SU-DHL-6 (cell line): ENCODE measurements around the gene SPG7.

ENCODE experiments used
- H2AFZ ChIP-seq: fragments of 200-600 bp; sonication (generic); 2 replicates; pipeline ENCODE4 v1.6.1; 2014; ENCODE audit warnings: low read depth, mild to moderate bottlenecking, moderate library complexity, mixed read lengths, antibody characterized with exemption, low read length; ENCODE audit not compliant: severe bottlenecking
- H3F3A ChIP-seq: fragments of 200-600 bp; shearing (Covaris generic); 2 replicates; pipeline ENCODE4 v1.6.0; 2016; ENCODE audit warnings: antibody characterized with exemption, mild to moderate bottlenecking; ENCODE audit not compliant: insufficient read depth
- H3K27ac ChIP-seq: fragments of 200-600 bp; sonication (generic); 2 replicates; pipeline ENCODE4 v1.5.1; 2016; ENCODE audit warnings: low read depth, mild to moderate bottlenecking, low read length, moderate library complexity, mixed read lengths
- H3K27me3 ChIP-seq: fragments of 200-600 bp; sonication (generic), shearing (Covaris generic); 2 replicates; pipeline ENCODE4 v1.6.0; 2014; ENCODE audit warnings: mild to moderate bottlenecking, low read length
- H3K36me3 ChIP-seq: fragments of 200-600 bp; sonication (generic); 2 replicates; pipeline ENCODE4 v1.6.1; 2014; ENCODE audit warnings: mild to moderate bottlenecking, low read length, mixed read lengths
- H3K4me2 ChIP-seq: fragments of 300-600, 200-600 bp; shearing (Covaris generic), sonication (generic); 2 replicates; pipeline ENCODE4 v1.6.0; 2014; ENCODE audit warnings: low read length, low read depth, mild to moderate bottlenecking; ENCODE audit not compliant: poor library complexity, severe bottlenecking
- H3K4me3 ChIP-seq: fragments of 200-600 bp; sonication (generic); 2 replicates; pipeline ENCODE4 v1.5.1; 2014; ENCODE audit warnings: antibody characterized with exemption, low read length, mild to moderate bottlenecking, mixed read lengths; ENCODE audit not compliant: insufficient read depth, poor library complexity, severe bottlenecking
- H3K79me2 ChIP-seq: fragments of 200-600 bp; sonication (generic); 2 replicates; pipeline ENCODE4 v1.6.1; 2014; ENCODE audit warnings: mild to moderate bottlenecking, low read length, moderate library complexity; ENCODE audit not compliant: insufficient read depth
- H3K9ac ChIP-seq: fragments of 200-600 bp; sonication (generic); 2 replicates; pipeline ENCODE4 v1.7.0; 2014; ENCODE audit warnings: mild to moderate bottlenecking, low read length
- H3K9me2 ChIP-seq: fragments of 200-600 bp; sonication (generic); replicated peaks from 2 replicates; pipeline ENCODE4 v1.6.1; 2014; ENCODE audit warnings: low read length; ENCODE audit not compliant: insufficient read depth
- H3K9me3 ChIP-seq: fragments of 200-600 bp; sonication (generic); 2 replicates; pipeline ENCODE4 v1.6.1; 2014; ENCODE audit warnings: low read length, mixed read lengths; ENCODE audit not compliant: insufficient read depth
- H4K20me1 ChIP-seq: fragments of 200-600 bp; sonication (generic); 2 replicates; pipeline ENCODE4 v1.6.1; 2014; ENCODE audit warnings: low read depth, mild to moderate bottlenecking, antibody characterized with exemption, low read length, moderate library complexity, mixed read lengths
- CTCF ChIP-seq: fragments of 200-600 bp; sonication (generic); IDR thresholded peaks from one replicate; pipeline ENCODE4 v1.5.1; 2017; ENCODE audit warnings: antibody characterized with exemption, mild to moderate bottlenecking, low read length, moderate library complexity; ENCODE audit not compliant: insufficient read depth, poor library complexity, severe bottlenecking
- EZH2phosphoT487 ChIP-seq: fragments of 200-600 bp; sonication (generic), shearing (Covaris generic); conservative IDR thresholded peaks from 2 replicates; pipeline ENCODE4 v1.6.1; 2018; ENCODE audit warnings: mild to moderate bottlenecking, antibody characterized with exemption, low read length, moderate library complexity, mixed read lengths

SPG7 gene

GRCh38 chr16:89560378-89561141 lies 52.4 kb downstream of the SPG7 start, which contains the start of gene RPL13:
RPL13 (plus strand) TSS chr16:89560682; CDS start chr16:89560960, 278 bp downstream.
- no peak for TF ChIP-seq EZH2phosphoT487
- peak within 1 kb of the TSS; percentile 72 for H3K4me3 ChIP-seq
- peaks cover 49% of the 10 kb centered on the region for H3F3A ChIP-seq
- H3K79me2 ChIP-seq, result peaks cover 21% of the 10 kb centered on the region
- H4K20me1 ChIP-seq, result peaks cover 19% of the 10 kb centered on the region
- H3K36me3 ChIP-seq, result peaks cover 31% of the 10 kb centered on the region
- H3K4me2 ChIP-seq, result peak within 1 kb of the TSS; percentile 62
- no peaks in the 10 kb centered on the region for H3K9me3 ChIP-seq
- peak within 1 kb of the TSS; percentile 58 for H2AFZ ChIP-seq
- no peaks in the 10 kb centered on the region for H3K9me2 ChIP-seq
- H3K9ac ChIP-seq, result peak within 1 kb of the TSS; percentile 99
- H3K27ac ChIP-seq, result peak within 1 kb of the TSS; percentile 68
- H3K27me3 ChIP-seq, result no peaks in the 10 kb centered on the region

GRCh38 chr16:89561142-89561883 lies 53.1 kb downstream of the SPG7 start:
- peaks cover 56% of the 10 kb centered on the region for H3F3A ChIP-seq
- peak overlapping the region; percentile 99 for H3K9ac ChIP-seq
- H3K4me2 ChIP-seq, result peak overlapping the region; percentile 62
- peaks cover 19% of the 10 kb centered on the region for H4K20me1 ChIP-seq
- TF ChIP-seq CTCF, result no peak
- TF ChIP-seq EZH2phosphoT487, result no peak
- H3K4me3 ChIP-seq, result peak overlapping the region; percentile 72
- H3K9me2 ChIP-seq, result no peaks in the 10 kb centered on the region
- H3K36me3 ChIP-seq, result peaks cover 31% of the 10 kb centered on the region
- H2AFZ ChIP-seq, result no peak overlapping the region
- H3K79me2 ChIP-seq, result peaks cover 21% of the 10 kb centered on the region
- H3K27ac ChIP-seq, result peak overlapping the region; percentile 68
- H3K9me3 ChIP-seq, result no peaks in the 10 kb centered on the region
- no peaks in the 10 kb centered on the region for H3K27me3 ChIP-seq

- Histone ChIP-seq H3K27ac (peak overlapping the region; percentile 68), H3K4me2 (peak overlapping the region; percentile 62), H3K36me3 (peaks cover 31% of the 10 kb centered on the region), H3F3A (peaks cover 62% of the 10 kb centered on the region), H3K79me2 (peaks cover 21% of the 10 kb centered on the region), H3K9ac (peak overlapping the region; percentile 99), H3K4me3 (peak overlapping the region; percentile 72), H3K9me3 (no peaks in the 10 kb centered on the region), H3K9me2 (no peaks in the 10 kb centered on the region), H3K27me3 (no peaks in the 10 kb centered on the region), H4K20me1 (peaks cover 19% of the 10 kb centered on the region), H2AFZ (no peak overlapping the region)
- TF ChIP-seq EZH2phosphoT487, result no peak
- TF ChIP-seq CTCF, result no peak
Measured at GRCh38 chr16:89561884-89562599, 53.8 kb downstream of the SPG7 start.
